ENCODE data around the gene MANSC1. TPM values are rescaled to one million over a fixed set of nuclear protein-coding genes. Genes with fewer than 3 reads are reported as not detected.

Gene MANSC1
- total RNA-seq, 6 experiments from 2014 or later, result 4.8 to 11.7 (median 10.0) TPM

DNA sequence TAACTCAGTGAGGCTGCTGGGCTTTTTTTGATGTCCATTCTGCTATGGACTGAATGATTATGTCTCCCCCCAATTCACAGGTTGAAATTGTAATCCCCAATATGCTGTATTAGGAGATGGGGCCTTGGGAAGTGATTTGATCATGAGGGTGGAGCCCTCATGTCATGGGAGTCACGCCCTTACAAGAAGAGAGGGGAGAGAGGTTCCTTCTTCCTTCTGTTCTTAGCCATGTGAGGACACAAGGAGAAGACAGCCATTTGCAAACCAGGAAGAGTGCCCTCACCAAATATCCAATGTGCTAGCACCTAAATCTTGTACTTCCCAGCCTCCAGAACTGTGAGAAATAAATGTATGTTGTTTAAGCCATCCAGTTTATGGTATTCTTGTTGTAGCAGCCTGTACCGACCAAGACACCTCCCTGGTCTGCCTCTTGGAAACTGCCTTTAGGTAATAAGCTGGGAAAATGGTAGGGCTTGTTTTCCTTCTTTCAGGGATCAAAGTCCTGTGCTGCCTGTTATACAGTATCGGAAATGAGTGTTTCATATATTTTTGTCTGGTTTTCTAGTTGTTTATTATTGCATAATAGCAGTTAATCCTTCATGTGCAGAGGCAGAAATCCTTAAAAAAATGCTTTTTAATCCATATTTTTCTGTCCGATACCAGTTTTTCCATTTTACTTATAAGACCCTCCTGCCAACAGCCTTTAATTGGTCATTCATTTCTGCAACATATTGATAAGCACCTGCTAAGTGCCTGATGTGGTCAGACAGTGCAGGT is 23.1 kb upstream of the MANSC1 start:
- no peak for DNase-seq
- Mint-ChIP-seq H3K9me3 (no peaks in the 10 kb centered on the region), H3K27ac (0 out of 2 replicates have a peak overlapping the region, but pooled peaks have one; percentile 8)

DNA sequence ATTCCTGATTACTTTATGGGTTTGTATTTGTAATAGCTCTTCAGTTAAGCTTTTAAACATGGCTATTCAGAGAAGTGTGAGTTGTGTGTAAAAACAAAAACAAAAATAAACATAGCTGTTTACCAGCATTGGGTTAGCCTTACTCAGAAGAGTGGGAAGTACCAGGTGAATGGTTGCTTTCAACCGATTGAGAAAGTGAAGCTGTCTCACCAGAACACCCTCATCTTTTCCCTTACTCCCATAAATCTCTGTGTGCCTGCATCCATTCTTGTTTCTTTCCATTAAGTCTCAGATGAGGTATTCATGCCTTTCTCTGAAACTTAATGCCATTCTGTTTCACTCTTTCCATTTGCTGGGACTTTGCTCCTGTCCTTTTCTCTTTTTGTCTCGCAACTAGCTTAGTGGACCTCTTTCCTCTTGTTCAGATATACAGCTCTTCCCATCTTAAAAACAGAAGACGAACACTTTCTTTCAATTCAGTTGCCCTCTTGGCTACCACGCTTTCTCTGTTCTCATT is 17.5 kb upstream of the MANSC1 start:
- no peaks in the 10 kb centered on the region; the same call in 1 of the 2 replicates for H3K27me3 Mint-ChIP-seq (ENCODE audit: insufficient read depth)

More for the DNA sequence above, 23.1 kb upstream of the MANSC1 start:
- Mint-ChIP-seq H3K36me3 (ENCODE audit: low read depth) (no peaks in the 10 kb centered on the region), H3K4me3 (no peak overlapping the region), H3K4me1 (ENCODE audit: low read depth) (peaks cover 7% of the 10 kb centered on the region), H3K27me3 (ENCODE audit: insufficient read depth) (no peaks in the 10 kb centered on the region)
- TF ChIP-seq, protein P1, sequence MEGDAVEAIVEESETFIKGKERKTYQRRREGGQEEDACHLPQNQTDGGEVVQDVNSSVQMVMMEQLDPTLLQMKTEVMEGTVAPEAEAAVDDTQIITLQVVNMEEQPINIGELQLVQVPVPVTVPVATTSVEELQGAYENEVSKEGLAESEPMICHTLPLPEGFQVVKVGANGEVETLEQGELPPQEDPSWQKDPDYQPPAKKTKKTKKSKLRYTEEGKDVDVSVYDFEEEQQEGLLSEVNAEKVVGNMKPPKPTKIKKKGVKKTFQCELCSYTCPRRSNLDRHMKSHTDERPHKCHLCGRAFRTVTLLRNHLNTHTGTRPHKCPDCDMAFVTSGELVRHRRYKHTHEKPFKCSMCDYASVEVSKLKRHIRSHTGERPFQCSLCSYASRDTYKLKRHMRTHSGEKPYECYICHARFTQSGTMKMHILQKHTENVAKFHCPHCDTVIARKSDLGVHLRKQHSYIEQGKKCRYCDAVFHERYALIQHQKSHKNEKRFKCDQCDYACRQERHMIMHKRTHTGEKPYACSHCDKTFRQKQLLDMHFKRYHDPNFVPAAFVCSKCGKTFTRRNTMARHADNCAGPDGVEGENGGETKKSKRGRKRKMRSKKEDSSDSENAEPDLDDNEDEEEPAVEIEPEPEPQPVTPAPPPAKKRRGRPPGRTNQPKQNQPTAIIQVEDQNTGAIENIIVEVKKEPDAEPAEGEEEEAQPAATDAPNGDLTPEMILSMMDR (IDR thresholded peaks at IDR 0.05), result no peak

DNA sequence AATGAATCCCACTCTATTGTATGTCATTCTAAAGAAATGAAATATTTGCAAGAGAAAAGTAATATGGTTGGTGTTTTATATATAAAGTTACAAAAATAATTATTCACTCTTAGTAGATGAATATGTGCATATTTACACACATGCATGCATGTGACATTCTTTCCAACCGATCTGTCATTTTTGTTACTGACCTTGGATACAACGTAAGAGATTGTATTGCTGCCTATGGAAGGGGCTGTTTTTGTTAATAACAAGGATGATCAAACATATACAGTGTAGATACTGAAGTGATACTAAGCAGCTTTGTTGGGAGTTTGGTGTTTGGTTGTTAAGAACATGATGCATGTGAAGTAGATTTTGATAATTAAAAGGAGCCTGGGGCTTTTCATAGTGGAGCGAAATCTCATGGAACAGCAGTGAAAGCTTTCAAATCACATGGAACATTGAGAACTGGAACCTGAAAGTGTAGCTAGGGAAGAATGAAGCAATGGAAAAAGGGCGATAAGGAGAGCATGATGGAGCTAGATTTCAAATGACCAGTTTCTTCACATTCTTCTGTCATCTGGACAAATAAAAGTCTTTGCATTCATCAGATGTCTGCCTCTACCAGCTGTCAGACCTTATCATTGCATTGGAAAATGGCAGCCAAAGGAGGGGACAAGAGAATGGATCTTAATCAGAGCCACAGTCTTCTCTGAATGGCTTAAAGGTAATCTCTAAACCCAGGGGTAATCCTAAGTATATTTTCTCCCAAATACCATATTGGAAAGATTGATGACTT is 16.8 kb upstream of the MANSC1 start:
- Mint-ChIP-seq H3K9me3 (no peaks in the 10 kb centered on the region), H3K4me3 (no peak overlapping the region), H3K27me3 (ENCODE audit: insufficient read depth) (no peaks in the 10 kb centered on the region; the same call in 1 of the 2 replicates), H3K27ac (no peak overlapping the region), H3K36me3 (ENCODE audit: low read depth) (no peaks in the 10 kb centered on the region), H3K4me1 (ENCODE audit: low read depth) (peaks cover 7% of the 10 kb centered on the region)
- no peak for DNase-seq
- TF ChIP-seq, protein P1 (IDR thresholded peaks at IDR 0.05), result no peak

More for the DNA sequence above, 17.5 kb upstream of the MANSC1 start:
- Mint-ChIP-seq H3K36me3 (ENCODE audit: low read depth) (no peaks in the 10 kb centered on the region), H3K27ac (no peak overlapping the region), H3K4me3 (no peak overlapping the region), H3K4me1 (ENCODE audit: low read depth) (peaks cover 7% of the 10 kb centered on the region), H3K9me3 (no peaks in the 10 kb centered on the region)
- TF ChIP-seq, protein P1 (IDR thresholded peaks at IDR 0.05), result no peak
- no peak for DNase-seq

DNA sequence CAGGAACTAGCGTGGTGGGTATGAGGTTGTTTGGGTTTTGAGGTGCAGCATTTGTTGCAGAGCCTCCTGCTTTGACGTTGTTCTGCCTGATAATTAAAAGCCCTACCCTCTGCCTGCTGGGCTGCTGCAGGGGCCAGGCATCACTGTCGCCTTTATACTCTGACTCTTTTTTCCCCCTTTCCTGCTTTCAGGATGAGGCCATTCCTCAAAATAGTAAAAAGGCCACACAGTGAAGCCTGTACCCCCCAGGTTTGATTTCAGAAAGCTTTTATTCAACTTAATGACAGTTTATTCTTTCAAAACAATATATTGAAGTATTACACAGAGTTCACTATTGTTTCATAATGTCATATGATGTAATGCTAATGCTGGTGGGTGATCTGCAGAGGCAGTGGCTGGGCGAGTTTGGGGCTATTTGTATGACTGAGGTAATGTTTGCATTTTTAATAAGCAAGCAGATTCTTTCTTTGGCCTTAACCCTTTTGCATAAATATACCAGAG is 15.9 kb upstream of the MANSC1 start:
- TF ChIP-seq, protein P1 (IDR thresholded peaks at IDR 0.05), result no peak
- Mint-ChIP-seq H3K9me3 (no peaks in the 10 kb centered on the region), H3K27ac (no peak overlapping the region), H3K27me3 (ENCODE audit: insufficient read depth) (no peaks in the 10 kb centered on the region; the same call in 1 of the 2 replicates), H3K4me1 (ENCODE audit: low read depth) (peaks cover 7% of the 10 kb centered on the region), H3K4me3 (no peak overlapping the region), H3K36me3 (ENCODE audit: low read depth) (no peaks in the 10 kb centered on the region)
- DNase-seq, result no peak

DNA sequence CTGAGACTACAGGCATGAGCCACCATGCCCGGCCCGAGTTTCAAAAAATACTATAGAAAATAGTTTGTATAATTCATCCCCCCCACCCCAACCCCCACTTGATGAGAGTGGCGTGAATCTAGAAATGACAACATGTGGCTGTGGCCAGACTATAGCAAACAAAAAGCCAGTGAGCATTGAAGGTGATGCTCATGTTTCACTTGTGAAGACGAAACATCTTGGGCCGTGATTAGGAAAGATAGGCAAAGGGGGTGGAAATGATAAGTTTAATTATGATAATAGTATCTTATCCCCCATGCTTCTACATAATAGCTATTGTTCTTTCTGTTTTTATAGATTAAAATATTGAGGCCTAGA is 15.4 kb upstream of the MANSC1 start:
- TF ChIP-seq, protein P1 (IDR thresholded peaks at IDR 0.05), result no peak
- H3K27me3 Mint-ChIP-seq (ENCODE audit: insufficient read depth), result no peaks in the 10 kb centered on the region; the same call in 1 of the 2 replicates
- no peak overlapping the region for H3K27ac Mint-ChIP-seq
- peaks cover 6% of the 10 kb centered on the region for H3K4me1 Mint-ChIP-seq (ENCODE audit: low read depth)
- H3K36me3 Mint-ChIP-seq (ENCODE audit: low read depth), result no peaks in the 10 kb centered on the region
- DNase-seq, result no peak
- no peak overlapping the region for H3K4me3 Mint-ChIP-seq
- no peaks in the 10 kb centered on the region for H3K9me3 Mint-ChIP-seq

All from HFFc6 (cell line).